Naive B cell (primary cell): ENCODE measurements around the gene SLC4A2. TPM values are rescaled to one million over a fixed set of nuclear protein-coding genes. Genes with fewer than 3 reads are reported as not detected.
A peak's percentile ranks its signal among the peaks of the same experiment; 100 is the strongest.

Experiments used
- ATAC-seq, 2 donors: fragments of 150-1000 bp; cut with Tn5 transposase; 2 replicates each; pipeline ENCODE4 v1.10.0; 2021; ENCODE audit warnings: low read depth in 2 of 2, mild to moderate bottlenecking in 2 of 2, moderate library complexity in 2 of 2
- DNase-seq: peaks from one replicate; pipeline ENCODE4 v3.0.0; 2022
- H3K27ac Mint-ChIP-seq, 6 donors: one replicate each; pipeline ENCODE4 v1.8.0; 2020 to 2022; ENCODE audit warnings: mild to moderate bottlenecking in 6 of 6, mixed read lengths in 6 of 6, moderate library complexity in 5 of 6, inconsistent platforms in 2 of 6
- H3K27me3 Mint-ChIP-seq, 3 donors: one replicate each; pipeline ENCODE4 v1.8.0; 2021 to 2022; ENCODE audit warnings: mixed read lengths in 3 of 3, mild to moderate bottlenecking in 1 of 3
- H3K36me3 Mint-ChIP-seq, 2 donors: one replicate each; pipeline ENCODE4 v1.8.0; 2020 to 2022; ENCODE audit warnings: mixed read lengths in 2 of 2, inconsistent platforms in 1 of 2, mild to moderate bottlenecking in 1 of 2
- H3K4me1 Mint-ChIP-seq, 3 donors: one replicate each; pipeline ENCODE4 v1.8.0; 2020 to 2022; ENCODE audit warnings: mixed read lengths in 3 of 3, inconsistent platforms in 1 of 3, mild to moderate bottlenecking in 1 of 3, moderate library complexity in 1 of 3
- H3K4me3 Mint-ChIP-seq, 8 donors: one replicate each; pipeline ENCODE4 v1.8.0; 2020 to 2022; ENCODE audit warnings: mild to moderate bottlenecking in 8 of 8, mixed read lengths in 8 of 8, moderate library complexity in 8 of 8, inconsistent platforms in 2 of 8
- H3K9me3 Mint-ChIP-seq, 7 donors: one replicate each; pipeline ENCODE4 v1.8.0; 2020 to 2022; ENCODE audit warnings: mixed read lengths in 7 of 7, mild to moderate bottlenecking in 5 of 7, inconsistent platforms in 2 of 7, moderate library complexity in 1 of 7
- polyA plus RNA-seq, 6 donors: library from polyadenylated mRNA; unstranded; fragments of 300-500 nt; fragmentation: Illumina TruSeq; gene quantifications; one replicate each; pipeline ENCODE4 v1.2.3, GENCODE V29; 2021; ENCODE audit warnings: low read depth in 6 of 6

Gene SLC4A2
- polyA plus RNA-seq, 6 donors from 2014 or later: 8.5 to 17.1 (median 12.2) TPM

- Mint-ChIP-seq H3K4me1 (peaks cover 15 to 22% (median 17%) of the 10 kb centered on the region in 3 donors), H3K36me3 (peaks cover 0 to 9% of the 10 kb centered on the region in 2 donors), H3K27ac (no peak overlapping the region), H3K4me3 (peak overlapping the region in 1 of 8 donors; percentile 30), H3K9me3 (no peaks in the 10 kb centered on the region), H3K27me3 (no peaks in the 10 kb centered on the region)
- DNase-seq (no peak), ATAC-seq (no peak)
Observed at GRCh38 chr7:151075662-151075971, 16.2 kb downstream of the SLC4A2 start.

GRCh38 chr7:151075978-151076426, 16.6 kb downstream of the SLC4A2 start:
- no peak for DNase-seq

GRCh38 chr7:151076863-151077704, 17.7 kb downstream of the SLC4A2 start:
- Mint-ChIP-seq H3K27ac (peak overlapping the region in 1 of 6 donors; percentile 33), H3K4me3 (peak overlapping the region in 2 of 8 donors; percentile 20 to 50), H3K27me3 (no peaks in the 10 kb centered on the region), H3K9me3 (no peaks in the 10 kb centered on the region), H3K36me3 (peaks cover 0 to 9% of the 10 kb centered on the region in 2 donors), H3K4me1 (peaks cover 16 to 22% (median 21%) of the 10 kb centered on the region in 3 donors)
- ATAC-seq (no peak), DNase-seq (no peak)

More at GRCh38 chr7:151075978-151076426, 16.6 kb downstream of the SLC4A2 start:
- H3K9me3 Mint-ChIP-seq: no peaks in the 10 kb centered on the region
- peaks cover 15 to 22% (median 16%) of the 10 kb centered on the region in 3 donors for H3K4me1 Mint-ChIP-seq
- no peaks in the 10 kb centered on the region for H3K27me3 Mint-ChIP-seq
- peaks cover 0 to 9% of the 10 kb centered on the region in 2 donors for H3K36me3 Mint-ChIP-seq
- H3K4me3 Mint-ChIP-seq: peak overlapping the region in 1 of 8 donors; percentile 30
- peak overlapping the region in 1 of 6 donors; percentile 33 for H3K27ac Mint-ChIP-seq
- no peak for ATAC-seq

- Mint-ChIP-seq H3K27me3 (no peaks in the 10 kb centered on the region), H3K4me1 (peaks cover 19 to 26% (median 25%) of the 10 kb centered on the region in 3 donors), H3K36me3 (peaks cover 0 to 9% of the 10 kb centered on the region in 2 donors), H3K4me3 (peak overlapping the region; percentile 20 to 91 (median 76)), H3K9me3 (no peaks in the 10 kb centered on the region), H3K27ac (peak overlapping the region in 2 of 6 donors; percentile 19 to 61)
- ATAC-seq: no peak
- DNase-seq: no peak
Observed at GRCh38 chr7:151077705-151078232, 18.4 kb downstream of the SLC4A2 start.

GRCh38 chr7:151078233-151079040, 19.0 kb downstream of the SLC4A2 start:
- ATAC-seq (no peak), DNase-seq (no peak)
- Mint-ChIP-seq H3K4me1 (peaks cover 21 to 29% (median 28%) of the 10 kb centered on the region in 3 donors), H3K9me3 (no peaks in the 10 kb centered on the region), H3K4me3 (peak overlapping the region; percentile 83 to 91 (median 86)), H3K27ac (peak overlapping the region in 5 of 6 donors; percentile 31 to 91 (median 61)), H3K27me3 (no peaks in the 10 kb centered on the region), H3K36me3 (peaks cover 0 to 9% of the 10 kb centered on the region in 2 donors)

GRCh38 chr7:151079199-151079910, 20.0 kb downstream of the SLC4A2 start:
- DNase-seq: no peak
- Mint-ChIP-seq H3K27ac (peak overlapping the region in 5 of 6 donors; percentile 47 to 91 (median 82)), H3K4me3 (peak overlapping the region; percentile 83 to 93 (median 87)), H3K9me3 (no peaks in the 10 kb centered on the region), H3K27me3 (peaks cover 0 to under 1% (median 0%) of the 10 kb centered on the region in 3 donors), H3K4me1 (peaks cover 21 to 29% (median 28%) of the 10 kb centered on the region in 3 donors), H3K36me3 (peaks cover 0 to 9% of the 10 kb centered on the region in 2 donors)
- ATAC-seq: no peak

GRCh38 chr7:151080067-151080521, 20.7 kb downstream of the SLC4A2 start:
- Mint-ChIP-seq H3K36me3 (peaks cover 0 to 9% of the 10 kb centered on the region in 2 donors), H3K4me3 (peak overlapping the region; percentile 83 to 93 (median 87)), H3K27me3 (peaks cover 4 to 8% (median 7%) of the 10 kb centered on the region in 3 donors), H3K27ac (peak overlapping the region; percentile 67 to 95 (median 87)), H3K9me3 (peaks cover 0 to 2% (median 0%) of the 10 kb centered on the region in 7 donors), H3K4me1 (peaks cover 25 to 36% (median 34%) of the 10 kb centered on the region in 3 donors)
- DNase-seq: no peak
- no peak for ATAC-seq

- H3K36me3 Mint-ChIP-seq: peaks cover 0 to 5% of the 10 kb centered on the region in 2 donors
- peak within 1 kb of the TSS; percentile 67 to 98 (median 88) for H3K27ac Mint-ChIP-seq
- peaks cover 30 to 41% (median 40%) of the 10 kb centered on the region in 3 donors for H3K4me1 Mint-ChIP-seq
- peaks cover 0 to 2% (median 0%) of the 10 kb centered on the region in 7 donors for H3K9me3 Mint-ChIP-seq
- DNase-seq (peak; percentile 88), ATAC-seq (peak; percentile 68 to 72)
- H3K27me3 Mint-ChIP-seq: peaks cover 10 to 13% (median 12%) of the 10 kb centered on the region in 3 donors
- H3K4me3 Mint-ChIP-seq: peak within 1 kb of the TSS; percentile 84 to 95 (median 92)
Observed at GRCh38 chr7:151080522-151081169, 21.3 kb downstream of the SLC4A2 start, which contains the start of gene FASTK. Gene FASTK (minus strand): TSS chr7:151080809. CDS start chr7:151080766, 43 bp downstream.

- peak overlapping the region; percentile 35 to 95 (median 92) for H3K4me3 Mint-ChIP-seq
- peaks cover 13 to 19% (median 17%) of the 10 kb centered on the region in 3 donors for H3K27me3 Mint-ChIP-seq
- H3K36me3 Mint-ChIP-seq: peaks cover 0 to 6% of the 10 kb centered on the region in 2 donors
- peak overlapping the region in 5 of 6 donors; percentile 20 to 98 (median 97) for H3K27ac Mint-ChIP-seq
- peaks cover 0 to 2% (median 0%) of the 10 kb centered on the region in 7 donors for H3K9me3 Mint-ChIP-seq
- no peak for DNase-seq
- no peak for ATAC-seq
- H3K4me1 Mint-ChIP-seq: peaks cover 34 to 46% (median 45%) of the 10 kb centered on the region in 3 donors
Observed at GRCh38 chr7:151081170-151082101, 22.0 kb downstream of the SLC4A2 start.

- Mint-ChIP-seq H3K27ac (peak overlapping the region; percentile 97 to 99 (median 98)), H3K36me3 (peaks cover 0 to 6% of the 10 kb centered on the region in 2 donors), H3K4me3 (peak overlapping the region; percentile 85 to 97 (median 94)), H3K27me3 (peaks cover 13 to 21% (median 19%) of the 10 kb centered on the region in 3 donors), H3K4me1 (peaks cover 36 to 51% (median 45%) of the 10 kb centered on the region in 3 donors), H3K9me3 (peaks cover 0 to 2% (median 0%) of the 10 kb centered on the region in 7 donors)
- ATAC-seq (no peak), DNase-seq (no peak)
Observed at GRCh38 chr7:151082141-151083070, 23.0 kb downstream of the SLC4A2 start.
